GM18951 (cell line): Measurements from ENCODE around the gene ABAT.

Experiments used
- POLR2A ChIP-seq: IDR thresholded peaks from 4 replicates; pipeline ENCODE4 v1.6.1; 2011; ENCODE audit warnings: mild to moderate bottlenecking; ENCODE audit not compliant: insufficient read length, insufficient read depth; ENCODE audit errors: extremely low read depth
- in situ Hi-C: fragments of 300-500 bp; cut with MboI; formaldehyde crosslinking; loops from one replicate; pipeline ENCODE4 v1.12.0; 2022; ENCODE audit warnings: low sequenced_read_pairs, mixed read lengths, inconsistent platforms; ENCODE audit not compliant: unreplicated experiment

Gene ABAT

GRCh38 chr16:8661703-8662102, 12.7 kb upstream of the ABAT start:
- in situ Hi-C loops: loop anchor here (10.0 to 25.0 kb wide), 2 partner anchors 223 to 476 kb away; partner anchors contain the start of gene LITAFD
- TF ChIP-seq POLR2A: no peak

GRCh38 chr16:8663192-8664089, 11.0 kb upstream of the ABAT start:
- in situ Hi-C loops: loop anchor here (10.0 to 25.0 kb wide), 2 partner anchors 221 to 474 kb away; partner anchors contain the start of gene LITAFD
- no peak for TF ChIP-seq POLR2A

GRCh38 chr16:8665529-8665928, 8.9 kb upstream of the ABAT start:
- no peak for TF ChIP-seq POLR2A
- in situ Hi-C loops: loop anchor here (10.0 to 25.0 kb wide), 2 partner anchors 219 to 472 kb away; partner anchors contain the start of gene LITAFD

GRCh38 chr16:8667492-8667891, 6.9 kb upstream of the ABAT start:
- TF ChIP-seq POLR2A: no peak
- in situ Hi-C loops: loop anchor here (10.0 to 25.0 kb wide), 2 partner anchors 217 to 470 kb away; partner anchors contain the start of gene LITAFD

GRCh38 chr16:8668113-8668512, 6.3 kb upstream of the ABAT start:
- no peak for TF ChIP-seq POLR2A
- in situ Hi-C loops: loop anchor here (10.0 to 25.0 kb wide), 2 partner anchors 217 to 469 kb away; partner anchors contain the start of gene LITAFD

GRCh38 chr16:8669481-8669880, 4.9 kb upstream of the ABAT start:
- in situ Hi-C loops: loop anchor here (10.0 to 25.0 kb wide), 2 partner anchors 215 to 468 kb away; partner anchors contain the start of gene LITAFD
- TF ChIP-seq POLR2A: no peak

- TF ChIP-seq POLR2A: no peak
- in situ Hi-C loops: loop anchor here (25.0 kb wide), 1 partner anchor 467 kb away; no protein-coding TSS in a partner anchor
Observed at GRCh38 chr16:8670014-8670560, 4.3 kb upstream of the ABAT start.

- no peak for TF ChIP-seq POLR2A
- in situ Hi-C loops: loop anchor here (25.0 kb wide), 1 partner anchor 463 kb away; no protein-coding TSS in a partner anchor
Observed at GRCh38 chr16:8673611-8674412, 605 bp upstream of the ABAT start.

GRCh38 chr16:8675183-8676159, 1.1 kb downstream of the ABAT start:
- TF ChIP-seq POLR2A: no peak
- in situ Hi-C loops: no loop called here

GRCh38 chr16:8676160-8676547, 1.7 kb downstream of the ABAT start:
- no peak for TF ChIP-seq POLR2A
- in situ Hi-C loops: no loop called here

GRCh38 chr16:8676737-8677375, 2.4 kb downstream of the ABAT start:
- in situ Hi-C loops: no loop called here
- no peak for TF ChIP-seq POLR2A

GRCh38 chr16:8677481-8677880, 3.1 kb downstream of the ABAT start:
- no peak for TF ChIP-seq POLR2A
- in situ Hi-C loops: no loop called here
